Stomach (tissue), 4 donors: Measurements from ENCODE around the gene DHX32.

Experiments used
- POLR2AphosphoS5 ChIP-seq, 3 donors: sonication (generic); formaldehyde crosslinking; IDR thresholded peaks; one replicate each; pipeline ENCODE4 v1.6.1; 2016; ENCODE audit warnings: antibody characterized with exemption in 3 of 3
- TF ChIP-seq, protein P1 (sequence below), 7 experiments: fragments of 450-650 bp in 4 of 7; fragments of 200-600 bp in 3 of 7; sonication (generic) in 3 of 7; IDR thresholded peaks; one replicate each; pipeline ENCODE4 v1.5.1; 2016 to 2019; ENCODE audit warnings: antibody characterized with exemption in 7 of 7, control low read depth in 2 of 7, mild to moderate bottlenecking in 1 of 7

GRCh38 chr10:125802739-125803138, 78.4 kb downstream of the DHX32 start:
- TF ChIP-seq POLR2AphosphoS5 (IDR thresholded peaks at IDR 0.05): no peak
- TF ChIP-seq, protein P1, sequence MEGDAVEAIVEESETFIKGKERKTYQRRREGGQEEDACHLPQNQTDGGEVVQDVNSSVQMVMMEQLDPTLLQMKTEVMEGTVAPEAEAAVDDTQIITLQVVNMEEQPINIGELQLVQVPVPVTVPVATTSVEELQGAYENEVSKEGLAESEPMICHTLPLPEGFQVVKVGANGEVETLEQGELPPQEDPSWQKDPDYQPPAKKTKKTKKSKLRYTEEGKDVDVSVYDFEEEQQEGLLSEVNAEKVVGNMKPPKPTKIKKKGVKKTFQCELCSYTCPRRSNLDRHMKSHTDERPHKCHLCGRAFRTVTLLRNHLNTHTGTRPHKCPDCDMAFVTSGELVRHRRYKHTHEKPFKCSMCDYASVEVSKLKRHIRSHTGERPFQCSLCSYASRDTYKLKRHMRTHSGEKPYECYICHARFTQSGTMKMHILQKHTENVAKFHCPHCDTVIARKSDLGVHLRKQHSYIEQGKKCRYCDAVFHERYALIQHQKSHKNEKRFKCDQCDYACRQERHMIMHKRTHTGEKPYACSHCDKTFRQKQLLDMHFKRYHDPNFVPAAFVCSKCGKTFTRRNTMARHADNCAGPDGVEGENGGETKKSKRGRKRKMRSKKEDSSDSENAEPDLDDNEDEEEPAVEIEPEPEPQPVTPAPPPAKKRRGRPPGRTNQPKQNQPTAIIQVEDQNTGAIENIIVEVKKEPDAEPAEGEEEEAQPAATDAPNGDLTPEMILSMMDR (IDR thresholded peaks at IDR 0.05): no peak
